ENCODE measurements around the gene USHBP1. TPM values are rescaled to one million over a fixed set of nuclear protein-coding genes. Genes with fewer than 3 reads are reported as not detected.
A peak's percentile ranks its signal among the peaks of the same experiment; 100 is the strongest.

USHBP1 gene
- total and polyA plus RNA-seq, 2 donors (not counting 1 experiment from before 2014, with no cell fraction given), result not detected

- H4K20me1 ChIP-seq (ENCODE audit: control insufficient read depth, extremely low read depth, insufficient read depth, low read length), result no peaks in the 10 kb centered on the region
- H3K4me3 ChIP-seq (replicated peaks in 1 of 4; ENCODE audit: control extremely low read depth in 1 of 4, insufficient read depth in 1 of 4, low read depth in 3 of 4, low read length in 4 of 4), result no peak overlapping the region
- no peaks in the 10 kb centered on the region for H3K27me3 ChIP-seq (ENCODE audit: control insufficient read depth, insufficient read depth, low read length)
- H3K4me2 ChIP-seq (ENCODE audit: extremely low read depth, insufficient read depth, low read length), result no peak overlapping the region
- H2AFZ ChIP-seq (ENCODE audit: low read length), result no peak overlapping the region
- H3K9me3 ChIP-seq (ENCODE audit: control insufficient read depth, insufficient read depth, low read depth, low read length), result no peaks in the 10 kb centered on the region
- H3K36me3 ChIP-seq (ENCODE audit: control insufficient read depth, insufficient read depth, low read length), result peaks cover 9% of the 10 kb centered on the region
- H3K4me1 ChIP-seq (ENCODE audit: control insufficient read depth, extremely low read depth, insufficient read depth, low read length), result no peaks in the 10 kb centered on the region
- TF ChIP-seq EZH2 (IDR thresholded peaks at IDR 0.05; ENCODE audit: low read length, missing control alignments) (no peak), CTCF (conservative IDR thresholded peaks at IDR 0.05 in 1 of 2, IDR thresholded peaks at IDR 0.05 in 1 of 2; ENCODE audit: low read depth in 1 of 2, low read length in 2 of 2) (no peak)
- no peak for DNase-seq (ENCODE audit: low read depth in 2 of 2)
- H3K79me2 ChIP-seq (ENCODE audit: control insufficient read depth, insufficient read depth, low read length), result peaks cover 5% of the 10 kb centered on the region
- H3K27ac ChIP-seq (ENCODE audit: insufficient read depth, low read length), result no peak overlapping the region
- H3K9ac ChIP-seq (ENCODE audit: insufficient read depth, low read length), result no peak overlapping the region
Observed at GRCh38 chr19:17268754-17269153, 4.2 kb upstream of the USHBP1 start.

GRCh38 chr19:17266975-17267788, 2.6 kb upstream of the USHBP1 start, which contains the start of gene BABAM1:
TSS of gene BABAM1 (plus strand) at chr19:17267443. CDS start at chr19:17268807, 1,364 bp downstream.
- Histone ChIP-seq H3K27ac (ENCODE audit: insufficient read depth, low read length) (peak within 1 kb of the TSS; percentile 65), H4K20me1 (ENCODE audit: control insufficient read depth, extremely low read depth, insufficient read depth, low read length) (no peaks in the 10 kb centered on the region), H3K4me2 (ENCODE audit: extremely low read depth, insufficient read depth, low read length) (peak within 1 kb of the TSS; percentile 69), H3K4me1 (ENCODE audit: control insufficient read depth, extremely low read depth, insufficient read depth, low read length) (no peaks in the 10 kb centered on the region), H3K9me3 (ENCODE audit: control insufficient read depth, insufficient read depth, low read depth, low read length) (no peaks in the 10 kb centered on the region), H3K9ac (ENCODE audit: insufficient read depth, low read length) (peak within 1 kb of the TSS; percentile 60), H3K4me3 (replicated peaks in 1 of 4; ENCODE audit: control extremely low read depth in 1 of 4, insufficient read depth in 1 of 4, low read depth in 3 of 4, low read length in 4 of 4) (peak within 1 kb of the TSS; percentile 63 to 98 (median 92)), H3K27me3 (ENCODE audit: control insufficient read depth, insufficient read depth, low read length) (no peaks in the 10 kb centered on the region), H2AFZ (ENCODE audit: low read length) (peak within 1 kb of the TSS; percentile 71), H3K36me3 (ENCODE audit: control insufficient read depth, insufficient read depth, low read length) (peaks cover 6% of the 10 kb centered on the region), H3K79me2 (ENCODE audit: control insufficient read depth, insufficient read depth, low read length) (peaks cover 5% of the 10 kb centered on the region)
- DNase-seq (ENCODE audit: low read depth in 2 of 2), result peak; percentile 100
- TF ChIP-seq CTCF (conservative IDR thresholded peaks at IDR 0.05 in 1 of 2, IDR thresholded peaks at IDR 0.05 in 1 of 2; ENCODE audit: low read depth in 1 of 2, low read length in 2 of 2), result no peak
- peak; percentile 83 for TF ChIP-seq EZH2 (IDR thresholded peaks at IDR 0.05; ENCODE audit: low read length, missing control alignments)

GRCh38 chr19:17266589-17266974, 2.0 kb upstream of the USHBP1 start:
- no peak overlapping the region for H2AFZ ChIP-seq (ENCODE audit: low read length)

More at GRCh38 chr19:17266589-17266974, 2.0 kb upstream of the USHBP1 start:
- TF ChIP-seq EZH2 (IDR thresholded peaks at IDR 0.05; ENCODE audit: low read length, missing control alignments) (no peak), CTCF (conservative IDR thresholded peaks at IDR 0.05 in 1 of 2, IDR thresholded peaks at IDR 0.05 in 1 of 2; ENCODE audit: low read depth in 1 of 2, low read length in 2 of 2) (no peak)
- Histone ChIP-seq H3K4me2 (ENCODE audit: extremely low read depth, insufficient read depth, low read length) (no peak overlapping the region), H3K4me3 (replicated peaks in 1 of 4; ENCODE audit: control extremely low read depth in 1 of 4, insufficient read depth in 1 of 4, low read depth in 3 of 4, low read length in 4 of 4) (no peak overlapping the region), H3K9ac (ENCODE audit: insufficient read depth, low read length) (no peak overlapping the region), H3K27me3 (ENCODE audit: control insufficient read depth, insufficient read depth, low read length) (no peaks in the 10 kb centered on the region), H4K20me1 (ENCODE audit: control insufficient read depth, extremely low read depth, insufficient read depth, low read length) (no peaks in the 10 kb centered on the region), H3K9me3 (ENCODE audit: control insufficient read depth, insufficient read depth, low read depth, low read length) (no peaks in the 10 kb centered on the region), H3K27ac (ENCODE audit: insufficient read depth, low read length) (no peak overlapping the region), H3K36me3 (ENCODE audit: control insufficient read depth, insufficient read depth, low read length) (peaks cover 6% of the 10 kb centered on the region), H3K79me2 (ENCODE audit: control insufficient read depth, insufficient read depth, low read length) (peaks cover 5% of the 10 kb centered on the region), H3K4me1 (ENCODE audit: control insufficient read depth, extremely low read depth, insufficient read depth, low read length) (no peaks in the 10 kb centered on the region)
- DNase-seq (ENCODE audit: low read depth in 2 of 2), result no peak

Measured in fibroblast of lung (primary cell).